ENCODE measurements around the gene SCN9A. TPM values are rescaled to one million over a fixed set of nuclear protein-coding genes. Genes with fewer than 3 reads are reported as not detected.

Gene SCN9A
- total RNA-seq = 114 TPM

GRCh38 chr2:166375736-166376487, at the start of gene SCN9A:
TSS of gene SCN9A (minus strand) at chr2:166375944. CDS start at chr2:166311756, 64,188 bp downstream.

Other genes starting within 250 kb of the SCN9A start
- gene SCN1A, start 247.9 kb downstream of the SCN9A start, total RNA-seq = 61.8 TPM
- 19.6 TPM for gene SCN7A, start 118.3 kb upstream of the SCN9A start, total RNA-seq

Data from diencephalon (tissue), 1 donor.